Measurements from ENCODE around the gene CUX1.

GRCh38 chr7:101819913-101820522, 2.6 kb downstream of the CUX1 start:
- TF ChIP-seq ZNF121 (CRISPR knock-in tag; IDR thresholded peaks at IDR 0.05) (no peak), USF2 (CRISPR knock-in tag; IDR thresholded peaks at IDR 0.05) (no peak), GABPB1 (CRISPR knock-in tag; IDR thresholded peaks at IDR 0.05) (no peak), CTCF (IDR thresholded peaks at IDR 0.05) (no peak), ATF2 (CRISPR knock-in tag; IDR thresholded peaks at IDR 0.05; ENCODE audit: borderline replicate concordance, low read depth) (no peak), TP53 (CRISPR knock-in tag; IDR thresholded peaks at IDR 0.05) (no peak), MXD4 (CRISPR knock-in tag; IDR thresholded peaks at IDR 0.05; ENCODE audit: borderline replicate concordance) (no peak), ETV6 (CRISPR knock-in tag; IDR thresholded peaks at IDR 0.05) (no peak)
- TF ChIP-seq, protein P1, sequence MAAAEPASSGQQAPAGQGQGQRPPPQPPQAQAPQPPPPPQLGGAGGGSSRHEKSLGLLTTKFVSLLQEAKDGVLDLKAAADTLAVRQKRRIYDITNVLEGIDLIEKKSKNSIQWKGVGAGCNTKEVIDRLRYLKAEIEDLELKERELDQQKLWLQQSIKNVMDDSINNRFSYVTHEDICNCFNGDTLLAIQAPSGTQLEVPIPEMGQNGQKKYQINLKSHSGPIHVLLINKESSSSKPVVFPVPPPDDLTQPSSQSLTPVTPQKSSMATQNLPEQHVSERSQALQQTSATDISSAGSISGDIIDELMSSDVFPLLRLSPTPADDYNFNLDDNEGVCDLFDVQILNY (CRISPR knock-in tag; IDR thresholded peaks at IDR 0.05), result no peak
- TF ChIP-seq, protein P2, sequence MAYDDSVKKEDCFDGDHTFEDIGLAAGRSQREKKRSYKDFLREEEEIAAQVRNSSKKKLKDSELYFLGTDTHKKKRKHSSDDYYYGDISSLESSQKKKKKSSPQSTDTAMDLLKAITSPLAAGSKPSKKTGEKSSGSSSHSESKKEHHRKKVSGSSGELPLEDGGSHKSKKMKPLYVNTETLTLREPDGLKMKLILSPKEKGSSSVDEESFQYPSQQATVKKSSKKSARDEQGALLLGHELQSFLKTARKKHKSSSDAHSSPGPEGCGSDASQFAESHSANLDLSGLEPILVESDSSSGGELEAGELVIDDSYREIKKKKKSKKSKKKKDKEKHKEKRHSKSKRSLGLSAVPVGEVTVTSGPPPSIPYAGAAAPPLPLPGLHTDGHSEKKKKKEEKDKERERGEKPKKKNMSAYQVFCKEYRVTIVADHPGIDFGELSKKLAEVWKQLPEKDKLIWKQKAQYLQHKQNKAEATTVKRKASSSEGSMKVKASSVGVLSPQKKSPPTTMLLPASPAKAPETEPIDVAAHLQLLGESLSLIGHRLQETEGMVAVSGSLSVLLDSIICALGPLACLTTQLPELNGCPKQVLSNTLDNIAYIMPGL (CRISPR knock-in tag; IDR thresholded peaks at IDR 0.05), result no peak
